PFSK-1 (cell line): Measurements from ENCODE around the gene SH3D21.

Experiments
- POLR2AphosphoS5 ChIP-seq: IDR thresholded peaks from 2 replicates; pipeline ENCODE4 v1.6.1; 2012; ENCODE audit warnings: low read depth, mild to moderate bottlenecking, control low read depth, low read length, moderate library complexity
- REST ChIP-seq, 2 experiments: IDR thresholded peaks; 2 replicates each; pipeline versions ENCODE4 v1.6.1 to v1.8.0; 2011 to 2012; ENCODE audit warnings: low read depth in 2 of 2, low read length in 2 of 2, control low read depth in 1 of 2, inconsistent platforms in 1 of 2, mild to moderate bottlenecking in 1 of 2, moderate library complexity in 1 of 2; ENCODE audit not compliant: insufficient read depth in 1 of 2

- TF ChIP-seq REST (IDR thresholded peaks at IDR 0.05; ENCODE audit: insufficient read depth in 1 of 2, low read depth in 2 of 2, low read length in 2 of 2): no peak
- no peak for TF ChIP-seq POLR2AphosphoS5
Measured at GRCh38 chr1:36352125-36352909, 46.1 kb downstream of the SH3D21 start.
